GM18867 (cell line): ENCODE measurements around the gene MED16.
"Not testable (repeated sequence)": the region's sequence is repeated elsewhere in the genome, so short reads cannot be mapped to it uniquely, and the experiment has no call there.

ENCODE experiments used
- ATAC-seq: cut with Tn5 transposase; IDR thresholded peaks from one replicate; pipeline ENCODE4 v1.9.1; 2021; ENCODE audit warnings: mild to moderate bottlenecking, moderate library complexity; ENCODE audit not compliant: unreplicated experiment

Gene MED16

GRCh38 chr19:858868-859843 lies 33.8 kb downstream of the MED16 start, which contains the start of gene CFD:
CFD (plus strand) TSS chr19:859664; CDS start chr19:859690, 26 bp downstream.
- no peak for ATAC-seq

- ATAC-seq = no peak
Measured at GRCh38 chr19:858284-858683, 34.7 kb downstream of the MED16 start.

- no peak for ATAC-seq
Measured at GRCh38 chr19:855566-856120, 37.3 kb downstream of the MED16 start.

- ATAC-seq = no peak
Measured at GRCh38 chr19:855142-855541, 37.8 kb downstream of the MED16 start.

- ATAC-seq = no peak
Measured at GRCh38 chr19:854549-854948, 38.4 kb downstream of the MED16 start.

GRCh38 chr19:853614-854220 lies 39.3 kb downstream of the MED16 start:
- not testable (repeated sequence) for ATAC-seq

- ATAC-seq = no peak
Measured at GRCh38 chr19:853014-853585, 39.9 kb downstream of the MED16 start.

- no peak for ATAC-seq
Measured at GRCh38 chr19:852136-853013, 40.6 kb downstream of the MED16 start, which contains the start of gene ELANE. ELANE (plus strand) TSS chr19:852303; CDS start chr19:852329, 26 bp downstream.

- no peak for ATAC-seq
Measured at GRCh38 chr19:850979-851335, 42.0 kb downstream of the MED16 start.

- no peak for ATAC-seq
Measured at GRCh38 chr19:850221-850978, 42.6 kb downstream of the MED16 start.

- not testable (repeated sequence) for ATAC-seq
Measured at GRCh38 chr19:849195-849594, 43.8 kb downstream of the MED16 start.

GRCh38 chr19:848386-848921 lies 44.5 kb downstream of the MED16 start:
- ATAC-seq = no peak

- no peak for ATAC-seq
Measured at GRCh38 chr19:845707-846521, 47.1 kb downstream of the MED16 start.

- ATAC-seq = no peak
Measured at GRCh38 chr19:844546-844971, 48.4 kb downstream of the MED16 start.

- no peak for ATAC-seq
Measured at GRCh38 chr19:843836-844545, 49.0 kb downstream of the MED16 start.

- no peak for ATAC-seq
Measured at GRCh38 chr19:843180-843835, 49.7 kb downstream of the MED16 start.

- ATAC-seq = not testable (repeated sequence)
Measured at GRCh38 chr19:842802-843179, 50.2 kb downstream of the MED16 start.
